ENCODE data around the gene TAS2R3.

The TAS2R3 gene

GRCh38 chr7:141788296-141788695 lies 24.4 kb downstream of the TAS2R3 start:
- no peak for DNase-seq

GRCh38 chr7:141789917-141790316 lies 26.0 kb downstream of the TAS2R3 start, which contains the start of gene TAS2R5:
TAS2R5 (plus strand) TSS chr7:141790217; CDS start chr7:141790362, 145 bp downstream.
- DNase-seq, result no peak

GRCh38 chr7:141792526-141792925 lies 28.6 kb downstream of the TAS2R3 start:
- DNase-seq, result no peak

Data from stimulated activated naive CD4-positive, alpha-beta T cell treated with Interleukin-2 at 50 U/mL for 16 hours (primary cell).